GM18502 (cell line): Measurements from ENCODE around the gene MTA3.
A peak's percentile ranks its signal among the peaks of the same experiment; 100 is the strongest.
"Not testable (repeated sequence)": the region's sequence is repeated elsewhere in the genome, so short reads cannot be mapped to it uniquely, and the experiment has no call there.

Experiments
- ATAC-seq: cut with Tn5 transposase; IDR thresholded peaks from one replicate; pipeline ENCODE4 v1.9.1; 2021; ENCODE audit warnings: mild to moderate bottlenecking; ENCODE audit not compliant: unreplicated experiment, poor library complexity

MTA3 gene

DNA sequence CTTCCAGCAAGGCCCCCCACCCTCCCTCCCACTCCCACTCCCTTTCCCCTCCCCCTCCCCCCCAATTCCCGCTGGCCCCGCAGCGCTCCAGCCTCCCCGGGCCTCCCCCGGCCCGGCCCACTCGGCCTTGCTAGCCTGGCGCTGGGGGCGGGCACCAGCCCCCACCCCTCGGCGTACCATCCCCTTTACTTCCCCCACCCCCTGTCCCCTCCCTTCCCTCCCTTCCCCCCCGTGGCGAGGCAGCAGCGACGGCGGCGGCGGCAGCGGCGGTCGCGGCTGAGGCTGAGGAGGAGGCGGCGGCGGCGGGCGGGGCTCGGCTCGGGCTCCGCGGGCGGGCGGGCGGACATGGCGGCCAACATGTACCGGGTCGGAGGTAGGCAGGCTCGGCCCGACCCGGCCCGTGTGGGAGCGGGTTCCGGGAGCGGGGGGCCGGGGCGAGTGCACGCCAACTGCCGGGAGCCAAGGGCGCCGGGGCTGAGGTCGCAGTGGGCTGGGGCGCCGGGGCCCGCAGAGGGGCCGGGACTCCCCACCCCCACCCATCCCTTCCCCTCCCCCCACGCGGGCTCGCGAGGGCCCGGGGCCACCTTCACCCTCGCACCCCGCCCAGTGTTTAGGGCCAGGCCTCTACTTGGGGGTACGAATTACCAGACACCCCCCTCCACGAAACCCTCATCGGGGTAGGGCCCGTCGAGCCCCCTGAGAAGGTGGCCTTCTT lies at the start of gene MTA3:
TSS of gene MTA3 (plus strand) at position 232 of the 715 bp plus-strand sequence. CDS start at position 346, 114 bp downstream.
- ATAC-seq: peak; percentile 31

DNA sequence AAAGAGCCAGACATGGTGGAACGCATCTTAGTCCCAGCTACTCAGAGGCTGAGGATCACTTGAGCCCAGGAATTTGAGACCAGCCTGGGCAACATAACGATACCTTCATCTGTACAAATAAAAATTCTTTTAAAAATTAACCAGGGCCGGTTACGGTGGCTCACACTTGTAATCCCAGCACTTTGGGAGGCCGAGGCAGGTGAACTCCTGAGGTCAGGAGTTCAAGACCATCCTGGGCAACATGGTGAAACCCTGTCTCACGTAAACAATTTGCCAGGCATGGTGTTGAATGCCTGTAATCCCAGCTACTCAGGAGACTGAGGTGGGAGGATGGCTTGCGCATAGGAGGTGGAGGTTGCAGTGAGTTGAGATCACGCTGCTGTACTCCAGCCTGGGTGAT lies 48.8 kb upstream of the MTA3 start:
- ATAC-seq: no peak

DNA sequence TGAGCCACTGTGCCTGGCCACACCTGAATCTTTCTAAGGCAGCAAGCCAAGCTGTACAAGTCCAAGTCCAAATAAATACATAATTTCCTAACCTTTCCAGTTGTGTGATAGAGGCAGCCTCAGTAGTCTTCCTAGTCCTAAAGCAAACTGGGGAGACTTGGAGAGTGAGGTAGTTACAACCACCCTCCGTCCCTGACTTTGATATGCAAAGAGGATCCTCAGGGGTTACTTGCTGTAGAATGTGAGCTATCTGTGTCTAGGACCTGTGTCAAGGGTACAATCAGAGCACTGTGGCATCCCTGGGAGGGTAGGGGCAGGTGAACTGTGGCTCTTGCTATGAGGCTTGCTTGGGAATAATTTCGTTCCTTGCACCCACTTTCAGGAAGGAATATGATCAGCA lies 46.4 kb upstream of the MTA3 start:
- no peak for ATAC-seq

GRCh38 chr2:42523341-42523740 lies 45.1 kb upstream of the MTA3 start:
- ATAC-seq: no peak

GRCh38 chr2:42532397-42532796 lies 36.0 kb upstream of the MTA3 start:
- no peak for ATAC-seq

- ATAC-seq: no peak
Measured at GRCh38 chr2:42537493-42537892, 30.9 kb upstream of the MTA3 start.

GRCh38 chr2:42542871-42543270 lies 25.6 kb upstream of the MTA3 start:
- ATAC-seq: no peak

- no peak for ATAC-seq
Measured at GRCh38 chr2:42545023-42545721, 23.3 kb upstream of the MTA3 start.

DNA sequence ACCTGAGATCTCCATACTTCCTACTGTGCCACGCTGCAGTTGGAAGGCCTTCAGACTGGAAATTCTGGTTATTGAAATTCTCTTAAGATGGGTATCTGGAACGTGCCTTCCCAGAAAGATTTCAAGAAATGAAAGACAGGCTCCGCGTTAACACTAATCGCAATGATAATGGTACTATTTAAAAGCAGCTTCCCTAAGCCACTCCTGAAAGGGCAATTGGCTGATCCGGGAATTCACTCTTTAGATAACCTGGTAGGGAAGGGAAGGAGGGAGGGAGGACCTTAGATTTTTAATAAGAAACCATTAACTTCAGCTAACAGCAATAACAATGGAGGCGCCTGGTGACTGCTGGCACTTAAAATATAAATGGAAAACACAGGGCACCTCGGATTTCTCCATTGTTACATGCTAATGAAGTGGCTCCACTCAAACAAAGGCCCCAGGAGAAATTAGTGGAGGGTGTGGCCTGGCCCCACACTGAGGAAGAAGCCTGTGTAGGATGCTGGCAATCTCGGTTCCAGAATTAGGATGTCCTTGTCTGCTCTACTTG lies 22.5 kb upstream of the MTA3 start:
- no peak for ATAC-seq

DNA sequence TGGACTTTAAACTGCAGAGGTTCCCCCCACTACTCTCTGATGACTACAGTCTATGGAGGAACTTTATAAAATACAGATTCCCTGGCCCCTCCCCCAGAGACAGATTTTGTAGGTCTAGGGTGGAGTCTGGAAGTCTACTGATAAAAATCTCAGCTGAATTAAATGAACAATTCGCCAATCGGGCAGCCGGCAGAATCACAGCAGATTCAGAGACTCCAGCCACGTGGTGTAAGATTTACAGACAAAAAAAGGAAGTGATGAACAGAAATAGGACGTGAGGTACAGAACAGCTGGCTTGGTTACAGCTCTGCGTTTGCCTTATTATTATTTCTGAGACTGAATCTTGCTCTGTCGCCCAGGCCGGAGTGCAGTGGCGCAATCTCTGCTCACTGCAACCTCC lies 21.4 kb upstream of the MTA3 start:
- no peak for ATAC-seq

- no peak for ATAC-seq
Measured at GRCh38 chr2:42547446-42548295, 20.8 kb upstream of the MTA3 start.

GRCh38 chr2:42550870-42551269 lies 17.6 kb upstream of the MTA3 start:
- no peak for ATAC-seq

GRCh38 chr2:42554392-42554791 lies 14.0 kb upstream of the MTA3 start:
- no peak for ATAC-seq

DNA sequence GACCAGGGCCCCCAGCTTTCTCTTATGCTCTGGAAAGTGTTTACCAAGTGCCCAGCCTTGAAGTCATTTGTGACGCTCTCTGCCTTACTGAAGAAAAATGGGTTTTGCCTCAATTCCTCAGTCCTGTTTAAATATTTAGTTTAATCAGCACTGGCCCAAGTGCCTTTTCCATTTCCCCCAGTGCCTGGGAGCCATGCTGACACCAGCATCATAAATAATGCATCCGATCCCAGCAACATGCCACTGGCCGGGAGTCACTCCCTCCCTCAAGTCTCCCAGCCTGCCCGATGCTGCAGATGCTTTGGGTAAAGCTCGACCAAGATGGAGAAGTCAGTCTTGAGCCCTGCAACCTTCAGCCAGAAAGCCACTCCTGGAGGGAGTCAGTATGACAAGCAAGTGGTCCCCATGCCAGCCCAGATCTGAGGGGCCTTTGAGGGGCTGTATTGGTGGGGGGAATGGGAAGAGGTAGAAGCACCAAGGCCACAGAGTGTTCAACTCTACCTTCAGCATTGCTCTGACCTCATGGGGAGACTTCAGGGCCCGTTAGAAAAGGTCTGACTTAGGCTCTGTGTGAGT lies 12.0 kb upstream of the MTA3 start:
- ATAC-seq: no peak

- no peak for ATAC-seq
Measured at GRCh38 chr2:42557306-42557705, 11.1 kb upstream of the MTA3 start.

GRCh38 chr2:42558827-42559226 lies 9.6 kb upstream of the MTA3 start:
- ATAC-seq: no peak

- ATAC-seq: not testable (repeated sequence)
Measured at GRCh38 chr2:42560133-42560532, 8.3 kb upstream of the MTA3 start.

DNA sequence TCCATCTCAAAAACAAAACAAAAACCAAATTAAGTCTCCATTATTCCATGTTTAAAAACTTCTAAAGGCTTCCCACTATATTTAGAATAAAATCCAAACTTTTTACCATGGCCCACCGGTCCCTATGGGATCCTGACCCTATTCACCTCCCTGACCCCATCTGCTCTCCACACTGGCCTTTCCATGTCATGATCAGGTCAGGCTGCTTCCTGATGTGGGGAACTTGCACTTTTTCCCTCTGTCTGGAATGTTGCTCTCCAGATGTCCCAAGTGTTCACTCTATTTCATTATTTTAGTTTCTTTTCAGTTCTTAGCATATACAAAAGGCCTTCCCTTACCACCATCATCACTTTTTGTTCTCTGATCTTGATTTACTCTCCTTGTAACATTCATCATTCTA lies 7.5 kb upstream of the MTA3 start:
- no peak for ATAC-seq

GRCh38 chr2:42562474-42563144 lies 5.8 kb upstream of the MTA3 start:
- ATAC-seq: no peak

GRCh38 chr2:42566025-42566424 lies 2.4 kb upstream of the MTA3 start:
- ATAC-seq: no peak
